IPS DF 6.9 (cell line): ENCODE data around the gene HOXB8.

ENCODE experiments used
- DNase-seq: peaks from one replicate; pipeline ENCODE4 v3.0.0-alpha.2; 2013; ENCODE audit warnings: low read depth, low spot score
- H3K27ac ChIP-seq: one replicate; pipeline ENCODE4 v1.5.1; 2013; ENCODE audit warnings: low read length, control low read depth
- H3K27me3 ChIP-seq: 2 replicates; pipeline ENCODE4 v1.6.1; 2013; ENCODE audit warnings: mild to moderate bottlenecking, low read length; ENCODE audit not compliant: control insufficient read depth, insufficient read depth
- H3K36me3 ChIP-seq: 2 replicates; pipeline ENCODE4 v1.6.1; 2013; ENCODE audit warnings: low read length; ENCODE audit not compliant: control insufficient read depth, insufficient read depth
- H3K4me1 ChIP-seq: 2 replicates; pipeline ENCODE4 v1.6.1; 2013; ENCODE audit warnings: low read length; ENCODE audit not compliant: control insufficient read depth, insufficient read depth
- H3K4me3 ChIP-seq: 2 replicates; pipeline ENCODE4 v1.5.1; 2013; ENCODE audit warnings: mild to moderate bottlenecking, low read length
- H3K9me3 ChIP-seq: 2 replicates; pipeline ENCODE4 v1.6.1; 2013; ENCODE audit warnings: low read length, inconsistent platforms; ENCODE audit not compliant: control insufficient read depth, insufficient read depth
- WGBS: extraction: QIAGEN DNeasy Blood & Tissue Kit; methylation state at CpG from one replicate; pipeline ENCODE4 v1.1.7; 2013; ENCODE audit warnings: mixed read lengths, missing lambda C conversion rate; ENCODE audit not compliant: insufficient read length, insufficient coverage; 5-methylcytosine and 5-hydroxymethylcytosine counted together

Gene HOXB8

GRCh38 chr17:48615047-48615962 is at the start of gene HOXB8:
Gene HOXB8 (minus strand): TSS chr17:48615292. CDS start chr17:48614704, 588 bp downstream.
- no peaks in the 10 kb centered on the region for H3K9me3 ChIP-seq
- H3K36me3 ChIP-seq, result no peaks in the 10 kb centered on the region
- no peak within 1 kb of the TSS for H3K4me3 ChIP-seq
- DNase-seq, result no peak
- WGBS, result no CpG with 5 or more reads among the region's 41 CpGs
- peaks cover 95% of the 10 kb centered on the region for H3K27me3 ChIP-seq
- H3K4me1 ChIP-seq, result peaks cover 5% of the 10 kb centered on the region
- H3K27ac ChIP-seq, result no peak within 1 kb of the TSS

GRCh38 chr17:48663134-48663924 is 48.2 kb upstream of the HOXB8 start:
- H3K27ac ChIP-seq, result no peak overlapping the region
- no peaks in the 10 kb centered on the region; the same call in 1 of the 2 replicates for H3K27me3 ChIP-seq
- no peaks in the 10 kb centered on the region for H3K4me1 ChIP-seq
- DNase-seq, result no peak
- H3K4me3 ChIP-seq, result no peak overlapping the region
- no peaks in the 10 kb centered on the region for H3K36me3 ChIP-seq
- no CpG with 5 or more reads among the region's 8 CpGs for WGBS
- H3K9me3 ChIP-seq, result no peaks in the 10 kb centered on the region

- H3K27ac ChIP-seq, result no peak overlapping the region
- H3K36me3 ChIP-seq, result no peaks in the 10 kb centered on the region
- 0 out of 2 replicates have a peak, but pooled peaks cover 2% of the 10 kb centered on the region for H3K27me3 ChIP-seq
- no peaks in the 10 kb centered on the region for H3K4me1 ChIP-seq
- DNase-seq, result no peak
- H3K4me3 ChIP-seq, result no peak overlapping the region
- H3K9me3 ChIP-seq, result no peaks in the 10 kb centered on the region
Measured at GRCh38 chr17:48655913-48656312, 40.8 kb upstream of the HOXB8 start.

- H3K27ac ChIP-seq, result no peak overlapping the region
- no CpG with 5 or more reads among the region's 1 CpG for WGBS
- no peaks in the 10 kb centered on the region for H3K36me3 ChIP-seq
- H3K4me1 ChIP-seq, result peaks cover 5% of the 10 kb centered on the region; the same call in 1 of the 2 replicates
- H3K4me3 ChIP-seq, result no peak overlapping the region
- no peaks in the 10 kb centered on the region for H3K9me3 ChIP-seq
- no peak for DNase-seq
- H3K27me3 ChIP-seq, result peaks cover 31% of the 10 kb centered on the region
Measured at GRCh38 chr17:48649741-48650140, 34.6 kb upstream of the HOXB8 start.

- Histone ChIP-seq H3K36me3 (no peaks in the 10 kb centered on the region), H3K9me3 (no peaks in the 10 kb centered on the region), H3K27me3 (peaks cover 49% of the 10 kb centered on the region), H3K4me1 (peaks cover 5% of the 10 kb centered on the region; the same call in 1 of the 2 replicates), H3K27ac (no peak overlapping the region), H3K4me3 (no peak overlapping the region)
- no CpG with 5 or more reads among the region's 1 CpG for WGBS
- DNase-seq, result no peak
Measured at GRCh38 chr17:48647963-48648245, 32.8 kb upstream of the HOXB8 start.

GRCh38 chr17:48647103-48647962 is 32.2 kb upstream of the HOXB8 start:
- H3K4me1 ChIP-seq, result peaks cover 7% of the 10 kb centered on the region; the same call in 1 of the 2 replicates
- WGBS, result no CpG with 5 or more reads among the region's 30 CpGs
- H3K4me3 ChIP-seq, result no peak overlapping the region; the same call in 1 of the 2 replicates
- H3K27me3 ChIP-seq, result peaks cover 55% of the 10 kb centered on the region
- H3K36me3 ChIP-seq, result no peaks in the 10 kb centered on the region
- DNase-seq, result no peak
- no peaks in the 10 kb centered on the region for H3K9me3 ChIP-seq
- no peak overlapping the region for H3K27ac ChIP-seq

- no CpG with 5 or more reads among the region's 80 CpGs for whole genome bisulfite sequencing
- peak overlapping the region; percentile 1; the same call in 1 of the 2 replicates for H3K4me3 ChIP-seq
- H3K9me3 ChIP-seq, result no peaks in the 10 kb centered on the region
- peaks cover 64% of the 10 kb centered on the region for H3K27me3 ChIP-seq
- DNase-seq, result no peak
- H3K27ac ChIP-seq, result no peak overlapping the region
- H3K4me1 ChIP-seq, result peaks cover 7% of the 10 kb centered on the region; the same call in 1 of the 2 replicates
- H3K36me3 ChIP-seq, result no peaks in the 10 kb centered on the region
Measured at GRCh38 chr17:48646183-48647102, 31.4 kb upstream of the HOXB8 start.

- no CpG with 5 or more reads among the region's 14 CpGs for WGBS
- Histone ChIP-seq H3K4me1 (peaks cover 7% of the 10 kb centered on the region; the same call in 1 of the 2 replicates), H3K9me3 (no peaks in the 10 kb centered on the region), H3K27ac (no peak overlapping the region), H3K27me3 (peaks cover 71% of the 10 kb centered on the region), H3K4me3 (no peak overlapping the region), H3K36me3 (no peaks in the 10 kb centered on the region)
- DNase-seq, result no peak
Measured at GRCh38 chr17:48645639-48646182, 30.6 kb upstream of the HOXB8 start.

- DNase-seq, result no peak
- H3K9me3 ChIP-seq, result no peaks in the 10 kb centered on the region
- no peak overlapping the region for H3K27ac ChIP-seq
- peaks cover 7% of the 10 kb centered on the region; the same call in 1 of the 2 replicates for H3K4me1 ChIP-seq
- no peak overlapping the region for H3K4me3 ChIP-seq
- peaks cover 78% of the 10 kb centered on the region for H3K27me3 ChIP-seq
- H3K36me3 ChIP-seq, result no peaks in the 10 kb centered on the region
- WGBS, result no CpG with 5 or more reads among the region's 6 CpGs
Measured at GRCh38 chr17:48644910-48645557, 29.9 kb upstream of the HOXB8 start.
